Activated naive CD8-positive, alpha-beta T cell (primary cell): Measurements from ENCODE around the gene ARID5B.
"Not testable (repeated sequence)": the region's sequence is repeated elsewhere in the genome, so short reads cannot be mapped to it uniquely, and the experiment has no call there.

Source experiments
- H3K27ac Mint-ChIP-seq: one replicate; pipeline ENCODE4 v1.8.0; 2021; ENCODE audit warnings: mixed read lengths
- H3K27me3 Mint-ChIP-seq: one replicate; pipeline ENCODE4 v1.8.0; 2021; ENCODE audit warnings: mixed read lengths
- H3K36me3 Mint-ChIP-seq: one replicate; pipeline ENCODE4 v1.8.0; 2021; ENCODE audit warnings: mixed read lengths
- H3K4me1 Mint-ChIP-seq: one replicate; pipeline ENCODE4 v1.8.0; 2021; ENCODE audit warnings: low read depth, mixed read lengths
- H3K4me3 Mint-ChIP-seq: one replicate; pipeline ENCODE4 v1.8.0; 2021; ENCODE audit warnings: mild to moderate bottlenecking, mixed read lengths
- H3K9me3 Mint-ChIP-seq: one replicate; pipeline ENCODE4 v1.8.0; 2021; ENCODE audit warnings: low read depth, mixed read lengths

Gene ARID5B

GRCh38 chr10:62019685-62020359 is 118.3 kb downstream of the ARID5B start:
- peak overlapping the region; percentile 72 for H3K4me3 Mint-ChIP-seq
- peak overlapping the region; percentile 95 for H3K27ac Mint-ChIP-seq
- peaks cover 11% of the 10 kb centered on the region for H3K36me3 Mint-ChIP-seq
- H3K27me3 Mint-ChIP-seq: no peaks in the 10 kb centered on the region
- H3K4me1 Mint-ChIP-seq: peaks cover 42% of the 10 kb centered on the region
- H3K9me3 Mint-ChIP-seq: peaks cover 4% of the 10 kb centered on the region

DNA sequence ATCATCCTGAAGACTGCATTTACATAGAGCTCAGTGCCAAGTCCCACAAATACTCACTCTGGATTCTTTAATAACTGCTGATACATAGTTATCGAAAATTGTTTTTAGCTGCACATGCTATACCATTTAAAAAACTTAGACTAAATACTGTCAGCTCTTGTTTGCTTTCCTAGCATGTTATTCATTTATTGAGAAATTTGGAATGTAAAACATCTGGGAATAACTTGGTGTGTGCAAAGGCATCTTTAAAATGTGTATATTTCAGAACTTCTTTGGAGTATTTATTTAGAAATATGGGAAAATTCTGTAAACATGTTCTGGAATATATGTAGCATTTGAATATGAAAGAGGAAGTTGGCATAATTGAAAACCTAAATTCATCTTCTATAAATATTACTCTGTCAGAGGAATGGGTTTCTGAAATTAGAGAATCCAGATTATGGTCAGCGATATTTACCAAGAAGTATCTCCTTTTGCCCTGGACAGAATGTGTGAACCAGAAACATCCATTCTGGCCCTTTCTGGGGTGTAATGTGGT is 119.7 kb downstream of the ARID5B start:
- H3K27ac Mint-ChIP-seq: peak overlapping the region; percentile 54
- H3K36me3 Mint-ChIP-seq: peaks cover 17% of the 10 kb centered on the region
- H3K4me3 Mint-ChIP-seq: no peak overlapping the region
- H3K4me1 Mint-ChIP-seq: peaks cover 49% of the 10 kb centered on the region
- no peaks in the 10 kb centered on the region for H3K27me3 Mint-ChIP-seq
- H3K9me3 Mint-ChIP-seq: peaks cover 4% of the 10 kb centered on the region

DNA sequence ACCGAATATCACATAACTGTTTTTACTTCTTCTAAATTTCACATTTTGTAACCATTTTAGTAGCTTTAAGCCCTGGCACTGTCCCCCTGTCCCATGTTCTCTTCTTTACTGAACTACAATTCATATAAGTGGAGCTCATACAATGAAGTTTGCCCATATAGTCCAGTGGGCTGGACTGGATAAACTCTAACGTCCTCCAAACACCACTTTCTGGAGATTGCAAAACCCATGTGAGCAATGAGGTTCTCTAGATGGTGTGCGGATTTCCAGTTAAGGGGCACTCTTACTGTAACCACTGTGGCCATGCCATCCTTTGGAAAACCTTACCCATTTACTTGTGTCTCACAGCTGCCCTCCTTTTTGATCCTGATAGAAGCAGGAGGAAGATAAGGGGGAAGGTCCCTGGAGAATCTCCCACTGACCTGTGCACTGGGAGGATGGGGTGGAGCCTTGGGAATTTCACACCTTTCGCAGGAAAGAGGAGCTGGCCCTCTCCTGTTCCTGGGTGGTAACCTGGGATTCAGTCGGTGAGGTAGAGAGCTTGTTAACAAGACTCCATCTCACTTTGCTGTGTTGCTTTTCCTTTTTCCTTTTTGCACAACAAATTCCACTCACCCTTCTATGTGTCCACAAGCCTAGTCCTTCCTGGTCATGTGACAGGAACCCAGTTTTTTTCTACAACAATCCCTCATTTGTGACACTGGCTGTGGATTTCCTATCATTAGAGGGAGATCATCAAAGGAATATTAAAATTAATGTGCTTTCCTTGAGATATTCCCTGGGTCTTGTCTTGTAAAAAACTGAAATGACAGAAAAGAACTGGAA is 120.7 kb downstream of the ARID5B start:
- peaks cover 18% of the 10 kb centered on the region for H3K36me3 Mint-ChIP-seq

GRCh38 chr10:62022830-62023229 is 121.3 kb downstream of the ARID5B start:
- peaks cover 46% of the 10 kb centered on the region for H3K4me1 Mint-ChIP-seq
- peaks cover 4% of the 10 kb centered on the region for H3K9me3 Mint-ChIP-seq
- peaks cover 19% of the 10 kb centered on the region for H3K36me3 Mint-ChIP-seq
- H3K27ac Mint-ChIP-seq: peak overlapping the region; percentile 81
- H3K27me3 Mint-ChIP-seq: no peaks in the 10 kb centered on the region
- H3K4me3 Mint-ChIP-seq: no peak overlapping the region

More for the DNA sequence above, 120.7 kb downstream of the ARID5B start:
- H3K9me3 Mint-ChIP-seq: peaks cover 4% of the 10 kb centered on the region
- H3K27me3 Mint-ChIP-seq: no peaks in the 10 kb centered on the region
- H3K4me1 Mint-ChIP-seq: peaks cover 47% of the 10 kb centered on the region
- no peak overlapping the region for H3K4me3 Mint-ChIP-seq
- H3K27ac Mint-ChIP-seq: peak overlapping the region; percentile 81

DNA sequence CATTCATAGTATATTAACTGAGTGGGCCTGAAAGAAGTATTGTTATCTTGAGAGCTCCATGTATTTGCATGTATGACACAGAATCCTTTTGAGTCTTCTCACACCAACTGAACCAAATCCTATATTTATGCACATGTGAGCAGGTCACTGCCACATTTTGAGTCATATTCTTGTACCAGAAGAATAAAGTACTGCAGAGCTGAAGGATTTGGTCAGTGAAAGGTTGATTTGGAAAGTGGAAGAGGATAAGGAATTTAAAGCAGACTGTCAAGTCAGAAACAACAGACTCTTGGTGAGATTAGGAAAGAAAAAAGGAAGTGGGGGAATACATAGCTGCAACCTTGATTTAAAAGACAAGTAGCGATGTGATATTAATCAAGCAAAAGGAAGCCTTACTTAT is 121.8 kb downstream of the ARID5B start:
- no peaks in the 10 kb centered on the region for H3K27me3 Mint-ChIP-seq
- H3K4me3 Mint-ChIP-seq: no peak overlapping the region
- peaks cover 46% of the 10 kb centered on the region for H3K4me1 Mint-ChIP-seq
- H3K9me3 Mint-ChIP-seq: peaks cover 4% of the 10 kb centered on the region
- H3K36me3 Mint-ChIP-seq: peaks cover 19% of the 10 kb centered on the region
- H3K27ac Mint-ChIP-seq: peak overlapping the region; percentile 81

- no peak overlapping the region for H3K27ac Mint-ChIP-seq
- no peak overlapping the region for H3K4me3 Mint-ChIP-seq
- H3K27me3 Mint-ChIP-seq: no peaks in the 10 kb centered on the region
- peaks cover 4% of the 10 kb centered on the region for H3K9me3 Mint-ChIP-seq
- H3K4me1 Mint-ChIP-seq: peaks cover 44% of the 10 kb centered on the region
- peaks cover 18% of the 10 kb centered on the region for H3K36me3 Mint-ChIP-seq
Measured at GRCh38 chr10:62024026-62024701, 122.7 kb downstream of the ARID5B start.

- no peaks in the 10 kb centered on the region for H3K27me3 Mint-ChIP-seq
- no peak overlapping the region for H3K4me3 Mint-ChIP-seq
- peaks cover 4% of the 10 kb centered on the region for H3K9me3 Mint-ChIP-seq
- peak overlapping the region; percentile 35 for H3K27ac Mint-ChIP-seq
- H3K4me1 Mint-ChIP-seq: peaks cover 39% of the 10 kb centered on the region
- H3K36me3 Mint-ChIP-seq: peaks cover 19% of the 10 kb centered on the region
Measured at GRCh38 chr10:62025134-62025794, 123.8 kb downstream of the ARID5B start.

DNA sequence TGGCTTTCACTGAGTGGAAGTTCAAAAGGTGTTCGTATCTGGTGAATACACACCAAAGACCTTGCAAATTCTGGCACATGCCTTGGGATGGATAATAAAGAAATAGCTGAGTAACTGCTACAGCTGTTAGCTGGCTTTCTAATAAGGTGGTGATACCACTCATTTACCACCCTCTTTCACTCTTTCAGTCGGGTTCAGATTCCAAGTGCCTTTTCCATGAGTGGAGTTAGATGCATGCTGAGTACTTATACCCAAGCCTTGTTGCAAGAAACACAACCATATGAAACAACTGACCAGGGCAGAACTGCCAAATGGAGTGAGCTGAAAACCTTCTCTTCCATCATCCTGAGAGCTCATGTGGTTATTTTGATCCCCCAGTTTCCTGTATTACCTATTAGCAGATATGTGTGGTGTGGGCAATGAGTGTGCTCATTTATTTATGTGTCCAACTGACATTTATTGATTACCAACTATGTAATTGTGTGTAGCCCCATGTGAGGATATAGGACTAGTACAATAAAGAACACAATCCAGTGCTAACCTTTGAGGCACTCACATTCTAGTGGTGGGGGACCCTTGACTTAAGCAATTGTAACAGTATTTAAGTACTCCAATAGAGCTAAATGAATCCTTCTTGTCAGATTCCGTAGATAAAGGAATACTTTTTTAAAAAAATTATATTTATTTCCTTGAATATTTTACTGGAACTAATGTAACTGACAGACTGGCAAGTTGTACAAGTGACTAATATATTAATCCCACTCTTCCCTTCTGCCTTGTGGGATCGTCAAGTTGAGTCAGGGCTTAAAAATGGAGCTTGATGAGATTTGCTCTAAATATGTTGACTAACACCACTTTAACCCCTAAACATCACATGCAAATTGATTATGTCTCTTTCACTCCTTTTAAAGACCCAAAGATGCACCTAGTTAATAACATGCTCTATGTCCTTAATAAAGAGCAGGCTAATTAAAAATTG is 124.7 kb downstream of the ARID5B start:
- H3K4me1 Mint-ChIP-seq: peaks cover 40% of the 10 kb centered on the region
- H3K36me3 Mint-ChIP-seq: peaks cover 19% of the 10 kb centered on the region
- no peak overlapping the region for H3K4me3 Mint-ChIP-seq
- peak overlapping the region; percentile 41 for H3K27ac Mint-ChIP-seq
- H3K9me3 Mint-ChIP-seq: peaks cover 4% of the 10 kb centered on the region
- H3K27me3 Mint-ChIP-seq: no peaks in the 10 kb centered on the region

DNA sequence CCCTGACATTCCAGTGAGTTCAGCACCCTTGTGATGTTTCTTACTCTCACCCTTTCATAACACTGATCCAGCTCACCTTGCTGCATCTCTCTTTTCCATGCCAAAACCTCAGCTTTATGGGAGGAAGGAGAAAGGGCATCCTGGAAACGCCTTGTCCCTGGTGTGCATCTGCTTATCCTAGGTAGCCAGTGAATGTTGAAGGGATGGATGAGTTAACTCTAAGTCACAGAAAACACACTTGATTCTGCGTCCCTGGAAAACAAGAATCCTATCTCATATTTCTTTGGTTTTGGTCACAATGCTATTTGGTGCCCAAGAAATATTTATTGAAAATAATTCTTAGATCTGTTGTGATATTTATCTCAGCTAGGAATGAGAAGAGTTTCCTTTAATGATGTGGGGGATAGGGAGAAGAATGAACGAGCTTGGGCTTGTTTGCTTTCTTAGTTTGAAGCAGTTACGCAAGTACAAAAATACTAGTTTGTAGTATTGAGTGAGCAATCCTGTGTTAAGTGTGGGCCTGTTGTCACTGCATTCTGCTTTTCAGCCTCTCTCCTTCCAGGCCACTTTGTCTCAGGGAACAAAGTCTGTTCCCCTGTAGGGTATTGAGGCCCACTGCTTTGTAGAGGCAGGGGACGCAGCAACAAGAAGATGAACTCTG is 126.5 kb downstream of the ARID5B start:
- no peak overlapping the region for H3K4me3 Mint-ChIP-seq
- peak overlapping the region; percentile 50 for H3K27ac Mint-ChIP-seq
- H3K9me3 Mint-ChIP-seq: peaks cover under 1% of the 10 kb centered on the region
- peaks cover 19% of the 10 kb centered on the region for H3K36me3 Mint-ChIP-seq
- peaks cover 38% of the 10 kb centered on the region for H3K4me1 Mint-ChIP-seq
- no peaks in the 10 kb centered on the region for H3K27me3 Mint-ChIP-seq

DNA sequence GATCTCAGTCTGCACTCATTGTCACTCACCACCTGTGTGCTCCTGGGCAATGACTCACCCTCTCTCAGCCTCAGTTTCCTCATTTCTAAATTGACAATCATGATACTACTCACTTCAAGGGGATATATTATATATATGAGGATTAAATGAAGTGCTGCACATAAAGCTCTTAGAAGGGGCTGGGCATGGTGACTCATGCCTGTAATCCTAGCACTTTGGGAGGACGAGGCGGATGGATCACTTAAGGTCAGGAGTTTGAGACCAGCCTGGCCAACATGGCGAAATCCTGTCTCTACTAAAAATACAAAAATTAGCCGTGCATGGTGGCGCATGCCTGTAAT is 127.0 kb downstream of the ARID5B start:
- not testable (repeated sequence) for H3K27ac Mint-ChIP-seq, H3K27me3 Mint-ChIP-seq, H3K9me3 Mint-ChIP-seq, H3K4me3 Mint-ChIP-seq
- Mint-ChIP-seq H3K36me3 (peaks cover 19% of the 10 kb centered on the region), H3K4me1 (peaks cover 37% of the 10 kb centered on the region)

DNA sequence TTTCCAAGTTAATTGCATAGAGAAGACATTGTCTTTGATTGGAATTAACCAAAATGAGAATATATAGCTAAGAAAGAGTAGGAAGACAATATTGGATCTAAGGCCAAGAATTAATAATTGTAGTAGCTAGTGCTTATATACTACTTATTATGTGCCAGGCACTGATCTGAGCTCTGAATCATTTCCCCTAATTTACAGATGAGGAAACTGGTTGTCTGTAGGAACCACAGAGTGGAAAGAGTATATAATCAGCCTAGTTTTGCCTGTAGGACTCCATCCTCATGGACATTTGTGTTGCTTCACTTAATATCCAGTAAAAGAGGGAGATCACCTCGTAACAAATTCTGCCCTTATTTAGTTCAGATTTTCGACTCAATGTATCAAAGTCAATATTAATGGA is 127.9 kb downstream of the ARID5B start:
- Mint-ChIP-seq H3K9me3 (no peaks in the 10 kb centered on the region), H3K36me3 (peaks cover 19% of the 10 kb centered on the region), H3K27me3 (no peaks in the 10 kb centered on the region), H3K4me3 (no peak overlapping the region), H3K4me1 (peaks cover 39% of the 10 kb centered on the region), H3K27ac (peak overlapping the region; percentile 77)

DNA sequence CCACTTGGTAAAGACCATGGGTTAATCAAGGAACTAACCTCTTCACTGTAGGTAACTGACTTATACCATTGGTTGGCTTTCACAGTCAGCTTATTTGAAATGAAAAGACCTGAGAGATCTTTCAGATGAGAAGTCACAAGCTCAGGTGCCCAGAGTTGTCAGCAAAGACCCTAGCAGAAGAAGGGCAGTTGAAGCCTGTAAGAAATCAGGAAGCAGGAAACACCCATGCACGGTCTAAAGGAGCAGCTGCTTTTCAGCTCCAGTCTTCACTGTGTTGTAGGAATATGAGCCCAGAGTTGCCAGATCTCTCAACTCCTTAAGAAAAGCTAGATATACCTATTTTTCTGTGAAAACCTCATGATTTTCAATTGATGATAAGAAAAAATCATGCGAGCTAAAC is 130.0 kb downstream of the ARID5B start:
- H3K4me1 Mint-ChIP-seq: peaks cover 32% of the 10 kb centered on the region
- H3K27me3 Mint-ChIP-seq: no peaks in the 10 kb centered on the region
- no peaks in the 10 kb centered on the region for H3K9me3 Mint-ChIP-seq
- H3K4me3 Mint-ChIP-seq: no peak overlapping the region
- H3K27ac Mint-ChIP-seq: peak overlapping the region; percentile 34
- peaks cover 15% of the 10 kb centered on the region for H3K36me3 Mint-ChIP-seq

DNA sequence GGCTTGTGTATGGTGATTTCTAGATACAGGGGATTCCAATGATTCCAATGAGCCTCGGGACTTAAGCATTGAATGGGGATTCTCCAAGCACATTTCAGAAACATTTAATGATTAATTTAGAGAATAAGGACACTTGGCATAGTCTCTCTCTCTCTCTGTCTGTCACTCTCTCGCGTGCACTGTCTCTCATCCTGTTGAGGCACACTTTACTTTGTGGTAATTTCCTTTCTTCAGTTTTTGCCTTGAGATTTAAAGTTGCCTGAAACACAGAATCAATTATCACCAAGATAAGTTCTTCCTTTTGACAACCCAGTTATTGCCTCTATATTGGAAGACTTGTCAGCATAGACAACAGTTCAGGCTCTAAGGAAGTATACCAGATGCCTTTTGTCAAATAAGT is 131.6 kb downstream of the ARID5B start:
- Mint-ChIP-seq H3K27me3 (no peaks in the 10 kb centered on the region), H3K36me3 (peaks cover 12% of the 10 kb centered on the region), H3K4me1 (peaks cover 38% of the 10 kb centered on the region), H3K4me3 (no peak overlapping the region), H3K9me3 (no peaks in the 10 kb centered on the region), H3K27ac (peak overlapping the region; percentile 83)
